SIG-M5 treated with dmso at 0.1 percent for 504 hours (cell line): ENCODE measurements around the gene CEP72.
A peak's percentile ranks its signal among the peaks of the same experiment; 100 is the strongest.
"Not testable (repeated sequence)": the region's sequence is repeated elsewhere in the genome, so short reads cannot be mapped to it uniquely, and the experiment has no call there.

Experiments
- DNase-seq: peaks from one replicate; lab custom pipeline; 2025; ENCODE audit not compliant: unreplicated experiment; lab: John Stamatoyannopoulos, UW

CEP72 gene

GRCh38 chr5:669111-669841 is 57.1 kb downstream of the CEP72 start:
- DNase-seq = no peak

GRCh38 chr5:669842-670395 is 57.8 kb downstream of the CEP72 start:
- DNase-seq = no peak

DNA sequence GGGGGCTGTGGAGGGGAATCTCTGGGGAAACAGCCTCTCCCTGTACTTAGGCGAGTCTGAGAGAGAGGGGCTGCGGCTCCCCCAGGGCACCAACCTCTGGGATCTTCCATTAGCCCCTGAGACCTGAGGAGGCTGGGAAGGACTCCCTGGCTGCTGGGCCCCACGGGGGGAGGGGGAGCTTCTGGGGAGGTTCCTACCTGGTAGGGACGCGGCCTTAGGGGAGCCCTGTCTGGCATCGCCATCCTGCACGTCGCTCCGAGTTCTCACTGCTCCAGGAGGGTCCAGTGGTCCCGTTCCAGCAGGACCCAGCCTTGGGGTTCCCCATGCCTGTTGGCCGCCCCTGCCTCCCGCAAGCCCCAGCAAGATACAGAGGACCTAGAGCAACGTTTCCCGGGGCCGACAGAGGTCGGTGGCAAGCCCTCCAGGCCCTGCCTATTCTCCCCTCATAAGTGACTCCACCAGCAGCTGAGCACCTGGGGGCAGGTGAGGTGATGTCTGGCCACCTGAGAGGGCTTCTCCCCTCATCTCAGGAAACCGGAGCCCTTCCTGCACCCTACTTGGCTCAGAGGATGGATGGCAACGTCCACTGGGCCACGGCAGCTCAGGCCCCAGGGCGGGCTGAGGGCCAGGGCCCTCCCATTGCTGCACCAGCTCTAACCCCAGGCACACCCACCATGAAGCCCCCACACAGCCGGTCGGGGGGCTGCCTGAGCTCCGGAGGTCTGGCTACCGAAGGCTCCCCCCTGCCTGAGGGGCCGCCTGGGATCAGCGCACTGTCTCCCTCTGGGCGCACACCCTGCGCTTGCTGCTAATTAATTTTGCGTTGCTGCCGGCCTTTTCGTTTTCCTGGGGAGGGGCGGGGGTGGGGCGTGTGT is 58.5 kb downstream of the CEP72 start:
- DNase-seq = no peak

GRCh38 chr5:671459-672328 is 59.6 kb downstream of the CEP72 start:
- peak; percentile 62 for DNase-seq

GRCh38 chr5:672329-673160 is 60.4 kb downstream of the CEP72 start:
- DNase-seq = peak; percentile 58

- DNase-seq = no peak
These were observed 61.2 kb downstream of the CEP72 start for GRCh38 chr5:673161-673830.

DNA sequence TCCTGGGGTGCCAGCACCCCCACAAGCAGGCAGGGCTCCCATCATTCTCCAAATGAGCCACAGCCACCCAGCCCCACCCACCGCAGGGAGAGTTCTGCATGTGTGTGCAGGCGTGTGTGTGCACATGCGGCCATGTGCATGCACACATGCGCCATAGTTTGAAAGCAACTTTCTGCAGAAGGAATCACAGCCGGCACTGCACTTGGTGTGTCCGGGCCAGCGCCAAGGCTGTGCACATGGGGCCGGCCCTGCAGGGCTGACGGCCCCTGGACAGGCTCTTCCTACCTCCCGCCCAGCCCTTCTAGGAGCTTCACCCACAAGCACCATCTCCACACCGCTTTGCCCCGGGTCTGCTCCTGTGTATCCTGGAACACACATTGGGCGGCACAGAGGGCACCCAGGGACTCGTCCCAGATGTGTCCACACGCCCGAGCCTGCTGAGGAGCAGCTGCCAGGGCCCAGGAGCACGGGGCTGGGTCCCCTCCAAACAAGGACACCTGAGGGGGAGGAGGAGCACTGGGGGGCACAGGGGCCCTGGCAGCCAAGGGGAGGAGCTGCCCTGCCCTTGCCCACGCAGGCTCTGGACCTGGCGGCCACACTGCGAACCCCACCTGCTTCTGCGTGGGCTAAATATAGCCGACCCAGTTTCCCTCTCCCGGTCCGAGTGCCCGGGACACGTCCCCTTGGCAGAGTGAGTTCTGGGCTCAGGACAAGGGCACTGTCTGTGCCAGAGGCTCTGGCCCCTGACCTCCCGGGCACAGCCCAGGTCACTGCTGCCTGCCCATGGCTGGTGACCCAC is 61.9 kb downstream of the CEP72 start:
- no peak for DNase-seq

- DNase-seq = no peak
These were observed 62.5 kb downstream of the CEP72 start for GRCh38 chr5:674630-675011.

DNA sequence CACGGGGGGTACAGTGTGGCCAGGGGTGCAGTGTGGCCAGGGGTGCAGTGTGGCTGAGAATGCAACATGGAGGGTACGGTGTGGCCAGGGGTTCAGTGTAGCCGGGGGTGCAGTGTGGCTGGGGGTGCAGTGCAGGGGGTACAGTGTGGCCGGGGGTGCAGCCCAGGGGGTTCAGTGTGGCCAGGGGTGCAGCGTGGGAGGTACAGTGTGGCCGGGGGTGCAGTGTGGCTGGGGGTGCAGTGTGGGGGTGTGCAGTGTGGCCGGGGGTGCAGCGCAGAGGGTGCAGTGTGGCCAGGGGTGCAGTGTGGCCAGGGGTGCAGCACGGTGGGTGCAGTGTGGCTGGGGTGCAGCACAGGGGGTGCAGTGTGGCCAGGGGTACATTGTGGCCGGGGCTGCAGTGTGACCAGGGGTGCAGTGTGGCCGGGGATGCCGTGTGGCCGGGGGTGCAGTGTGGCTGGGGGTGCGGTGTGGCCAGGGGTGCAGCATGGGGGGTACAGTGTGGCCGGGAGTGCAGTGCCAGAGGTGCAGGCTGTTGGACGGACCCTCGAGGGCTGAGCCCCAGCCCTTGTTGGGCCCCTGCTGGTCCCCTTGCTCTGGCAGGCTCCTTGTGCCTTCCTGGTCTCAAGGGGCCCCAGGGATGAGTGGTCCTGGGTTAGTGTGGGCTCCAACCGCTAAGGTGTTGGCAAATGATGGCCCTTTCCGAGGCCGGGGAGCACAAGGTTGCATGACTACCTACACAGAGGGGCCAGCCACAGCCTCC is 63.2 kb downstream of the CEP72 start:
- no peak for DNase-seq

GRCh38 chr5:675871-676698 is 63.9 kb downstream of the CEP72 start:
- no peak for DNase-seq

- no peak for DNase-seq
These were observed 64.5 kb downstream of the CEP72 start for GRCh38 chr5:676699-677076.

GRCh38 chr5:677131-678101 is 65.3 kb downstream of the CEP72 start:
- no peak for DNase-seq

DNA sequence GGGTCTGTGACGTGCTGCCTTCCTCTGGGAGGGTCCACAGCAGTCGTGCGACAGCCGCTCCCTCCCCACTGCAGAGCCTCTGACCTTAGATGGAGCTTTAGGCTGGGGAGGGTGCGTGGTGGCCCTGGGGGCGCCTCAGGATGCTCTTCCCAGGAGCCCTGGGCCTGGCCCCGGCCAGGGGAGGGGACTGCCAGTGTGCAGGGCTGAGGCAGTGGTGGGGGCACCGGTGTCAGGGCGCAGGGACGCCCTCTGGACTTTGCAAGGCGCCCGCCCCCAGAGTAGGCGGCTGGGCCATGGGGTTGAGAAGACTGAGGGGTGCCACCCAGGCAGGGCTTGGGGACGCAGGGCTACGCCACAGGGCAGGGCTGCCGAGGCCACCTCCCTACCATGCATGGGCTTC is 66.4 kb downstream of the CEP72 start:
- DNase-seq = not testable (repeated sequence)

GRCh38 chr5:679166-679895 is 67.2 kb downstream of the CEP72 start:
- DNase-seq = not testable (repeated sequence)

DNA sequence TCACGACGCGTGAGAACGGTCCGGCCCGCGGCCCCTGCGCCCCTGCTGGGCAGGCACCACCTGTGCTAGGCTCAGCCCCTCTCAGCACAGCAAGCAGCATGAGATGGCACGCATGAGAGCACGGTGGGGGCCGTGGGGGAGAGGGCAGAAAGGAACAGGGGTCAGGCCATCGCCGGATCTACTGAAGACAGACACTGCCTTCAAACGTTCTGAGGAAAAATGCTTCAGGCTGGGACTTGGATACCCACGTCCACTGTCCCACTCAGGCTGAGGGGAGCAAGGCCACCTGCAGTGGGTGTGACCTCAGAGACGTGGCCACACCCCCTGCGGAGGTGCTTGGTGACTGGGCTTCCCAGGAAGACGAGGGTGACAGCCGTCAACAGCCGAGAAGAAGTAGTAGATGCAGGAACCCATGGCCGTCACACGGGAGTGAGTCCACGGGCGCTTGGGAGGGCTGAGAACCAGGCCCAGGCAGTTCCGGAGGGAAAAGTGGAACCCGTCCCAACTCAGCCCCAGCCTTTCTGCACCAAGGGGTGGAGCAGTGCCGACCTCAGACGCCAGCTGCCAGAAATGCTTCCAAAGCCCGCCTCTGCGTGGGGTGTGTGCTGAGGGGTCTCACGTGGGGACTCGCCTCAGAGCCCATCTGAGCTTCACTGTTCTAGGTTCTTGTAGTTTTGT is 68.1 kb downstream of the CEP72 start:
- not testable (repeated sequence) for DNase-seq
